AG10803 (cell line): ENCODE measurements around the gene SORL1-AS1.

Source experiments
- DNase-seq: peaks from one replicate; pipeline ENCODE4 v3.0.0; 2010; ENCODE audit warnings: low read depth
- H3K4me3 ChIP-seq: 2 replicates; pipeline ENCODE4 v1.5.1; 2011; ENCODE audit warnings: mild to moderate bottlenecking, low read length, control low read depth
- CTCF ChIP-seq: conservative IDR thresholded peaks from 2 replicates; pipeline ENCODE4 v1.5.1; 2011; ENCODE audit warnings: mild to moderate bottlenecking, low read length, control low read depth, inconsistent platforms

The SORL1-AS1 gene

GRCh38 chr11:121427400-121427744 lies 25.4 kb downstream of the SORL1-AS1 start:
- DNase-seq = no peak
- no peak for TF ChIP-seq CTCF
- H3K4me3 ChIP-seq = no peak overlapping the region

- TF ChIP-seq CTCF = no peak
- H3K4me3 ChIP-seq = no peak overlapping the region
- no peak for DNase-seq
These were observed 26.0 kb downstream of the SORL1-AS1 start for GRCh38 chr11:121426476-121427399.

- no peak for TF ChIP-seq CTCF
- H3K4me3 ChIP-seq = no peak overlapping the region
- DNase-seq = no peak
These were observed 26.9 kb downstream of the SORL1-AS1 start for GRCh38 chr11:121425828-121426227.

DNA sequence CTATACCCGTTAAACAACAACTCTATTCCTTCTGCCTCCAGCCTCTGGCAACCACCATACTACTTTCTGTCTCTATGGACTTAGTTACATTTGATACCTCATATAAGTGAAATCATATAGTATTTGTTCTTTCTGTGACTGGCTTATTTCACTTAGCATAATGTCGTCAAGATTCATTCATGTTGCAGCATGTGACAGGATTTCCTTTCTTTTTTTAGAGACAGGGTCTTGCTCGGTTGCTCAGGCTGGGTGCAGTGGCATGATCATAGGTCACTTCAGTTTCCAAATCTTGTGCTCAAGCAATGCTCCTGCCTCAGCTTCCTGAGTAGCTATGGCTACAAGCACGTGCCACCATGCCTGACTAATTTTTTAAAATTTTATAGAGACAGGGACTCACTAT lies 30.1 kb downstream of the SORL1-AS1 start:
- no peak overlapping the region for H3K4me3 ChIP-seq
- no peak for DNase-seq
- TF ChIP-seq CTCF = no peak

DNA sequence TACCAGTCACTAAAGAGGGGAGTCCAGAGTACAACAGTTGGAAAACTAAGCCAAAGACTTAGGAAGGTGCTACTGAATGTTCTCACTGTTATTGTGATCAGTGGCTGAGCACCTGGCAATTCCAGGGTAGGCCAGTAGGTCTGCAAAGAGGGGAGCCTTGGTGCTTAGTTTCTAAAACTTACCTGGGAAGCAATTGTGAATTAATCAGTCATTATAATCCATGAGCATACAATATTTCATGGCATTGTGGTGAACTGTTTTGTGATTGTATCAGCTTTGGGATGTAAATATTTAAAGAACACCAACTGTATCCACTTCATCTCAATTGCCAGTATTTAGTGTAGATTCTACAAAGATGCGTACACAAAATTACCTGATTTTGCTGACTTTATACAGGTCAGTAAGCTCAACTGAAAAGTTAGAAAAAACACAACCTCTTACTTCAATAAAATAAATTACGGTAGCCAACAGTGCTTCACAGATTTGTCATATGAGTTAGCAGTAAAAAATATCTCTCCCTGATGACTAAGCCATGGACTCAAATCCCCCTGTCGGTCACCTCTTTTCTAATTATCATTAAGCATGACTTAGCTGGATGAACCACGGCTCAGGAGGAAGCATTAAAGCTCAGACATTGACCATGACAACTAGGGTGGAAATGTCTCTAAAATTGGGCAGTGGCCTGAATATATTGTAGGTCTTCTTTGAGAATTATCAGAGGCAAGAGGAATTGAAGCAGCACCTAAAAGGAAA lies 31.4 kb downstream of the SORL1-AS1 start:
- no peak for DNase-seq
- H3K4me3 ChIP-seq = no peak overlapping the region
- TF ChIP-seq CTCF = no peak

DNA sequence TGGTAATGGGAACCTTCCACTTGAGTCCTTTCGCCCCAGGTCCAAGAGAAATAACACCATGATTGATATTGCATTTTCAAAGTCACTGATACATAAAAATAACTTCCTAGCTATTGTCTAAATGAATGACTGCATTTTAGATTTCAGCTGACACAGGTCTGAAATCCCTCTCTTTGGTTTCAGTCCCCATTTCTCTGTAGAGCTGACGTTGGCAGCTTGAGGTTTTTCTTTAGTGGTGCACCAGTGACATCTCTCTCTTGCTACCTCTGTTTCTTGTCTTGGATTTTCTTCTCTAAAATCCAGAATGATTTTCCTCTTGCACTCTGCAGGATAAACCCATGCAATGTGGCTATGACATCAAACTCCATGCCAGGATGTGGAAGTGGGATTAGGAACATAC lies 32.4 kb downstream of the SORL1-AS1 start:
- no peak for DNase-seq
- no peak for TF ChIP-seq CTCF
- no peak overlapping the region for H3K4me3 ChIP-seq

- no peak for DNase-seq
- no peak overlapping the region for H3K4me3 ChIP-seq
- no peak for TF ChIP-seq CTCF
These were observed 32.9 kb downstream of the SORL1-AS1 start for GRCh38 chr11:121419836-121420235.
